ENCODE results near the gene RYR2. TPM values are rescaled to one million over a fixed set of nuclear protein-coding genes. Genes with fewer than 3 reads are reported as not detected.

RYR2 gene
- total and polyA plus RNA-seq, 2 of the 8 experiments (the other 6 are each of a cell fraction or from before 2014, with no cell fraction given), result 1.3 to 4.4 TPM

DNA sequence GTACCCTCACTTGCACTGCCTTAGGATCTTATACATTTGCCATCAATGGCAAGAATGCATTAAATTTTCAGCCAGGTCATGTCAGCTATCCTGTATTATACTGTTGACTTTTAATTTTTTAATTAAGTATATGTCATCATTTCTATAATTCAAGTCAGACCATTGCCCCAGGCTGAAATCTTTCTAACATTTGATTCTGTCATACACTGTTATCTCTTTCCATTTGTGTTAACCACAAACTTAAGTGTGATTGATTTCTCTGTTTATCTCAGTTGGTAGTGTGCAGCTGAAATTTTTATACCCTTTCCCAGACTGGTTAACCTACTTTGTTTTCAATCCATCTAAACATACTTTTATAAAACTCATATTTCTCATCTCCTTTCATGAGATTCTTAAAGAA lies 695.5 kb downstream of the RYR2 start (continued):
- TF ChIP-seq CHD2 (IDR thresholded peaks at IDR 0.05; ENCODE audit: low read length) (no peak), NANOG (IDR thresholded peaks at IDR 0.05; ENCODE audit: insufficient read depth, low read depth, low read length, poor library complexity, severe bottlenecking) (no peak), BACH1 (IDR thresholded peaks at IDR 0.05; ENCODE audit: low read length) (no peak)
